Stomach (tissue), 4 donors: ENCODE measurements around the gene CCL22.

Source experiments
- CTCF ChIP-seq, 7 experiments: fragments of 450-650 bp in 4 of 7; fragments of 200-600 bp in 3 of 7; sonication (generic) in 3 of 7; IDR thresholded peaks; one replicate each; pipeline ENCODE4 v1.5.1; 2016 to 2019; ENCODE audit warnings: antibody characterized with exemption in 7 of 7, control low read depth in 2 of 7, mild to moderate bottlenecking in 1 of 7
- EP300 ChIP-seq: sonication (generic); formaldehyde crosslinking; IDR thresholded peaks from one replicate; pipeline ENCODE4 v1.6.1; 2017; ENCODE audit warnings: antibody characterized with exemption
- POLR2A ChIP-seq, 4 donors: fragments of 450-650 bp; IDR thresholded peaks; one replicate each; pipeline ENCODE4 v1.6.1; 2016; ENCODE audit warnings: antibody characterized with exemption in 4 of 4, control low read depth in 2 of 4, mild to moderate bottlenecking in 1 of 4, moderate library complexity in 1 of 4

- TF ChIP-seq CTCF (IDR thresholded peaks at IDR 0.05), result no peak
- TF ChIP-seq POLR2A (IDR thresholded peaks at IDR 0.05), result no peak
- TF ChIP-seq EP300, result no peak
Measured at GRCh38 chr16:57382535-57383275, 24.1 kb downstream of the CCL22 start.
